Mesendoderm (in vitro differentiated cells): ENCODE results near the gene TEX101.
A peak's percentile ranks its signal among the peaks of the same experiment; 100 is the strongest.

Source experiments
- DNase-seq: peaks from one replicate; pipeline ENCODE4 v3.0.0; 2013
- H2AK5ac ChIP-seq: 2 replicates; pipeline ENCODE4 v1.6.1; 2013; ENCODE audit warnings: low read length, inconsistent platforms
- H2BK120ac ChIP-seq: 2 replicates; pipeline ENCODE4 v1.6.1; 2013; ENCODE audit warnings: low read depth, mild to moderate bottlenecking, low read length, moderate library complexity, mixed read lengths
- H2BK15ac ChIP-seq: replicated peaks from 2 replicates; pipeline ENCODE4 v1.6.1; 2013; ENCODE audit warnings: low read depth, mild to moderate bottlenecking, moderate library complexity
- H2BK5ac ChIP-seq: 2 replicates; pipeline ENCODE4 v1.6.1; 2013; ENCODE audit warnings: low read length, inconsistent platforms
- H3K18ac ChIP-seq: 2 replicates; pipeline ENCODE4 v1.6.1; 2013; ENCODE audit warnings: mild to moderate bottlenecking, low read length, mixed read lengths
- H3K23ac ChIP-seq: one replicate; pipeline ENCODE4 v1.6.1; 2013; ENCODE audit warnings: low read length
- H3K27ac ChIP-seq: 2 replicates; pipeline ENCODE4 v1.5.1; 2013; ENCODE audit warnings: low read depth, mild to moderate bottlenecking, inconsistent platforms, low read length, moderate library complexity
- H3K27me3 ChIP-seq: 2 replicates; pipeline ENCODE4 v1.6.1; 2013; ENCODE audit warnings: low read length, control low read depth, mild to moderate bottlenecking, inconsistent platforms; ENCODE audit not compliant: insufficient read depth, poor library complexity
- H3K36me3 ChIP-seq: 2 replicates; pipeline ENCODE4 v1.6.1; 2013; ENCODE audit warnings: low read length, inconsistent platforms; ENCODE audit not compliant: control insufficient read depth, insufficient read depth
- H3K4ac ChIP-seq: one replicate; pipeline ENCODE4 v1.6.1; 2013; ENCODE audit warnings: low read depth, mild to moderate bottlenecking, low read length, moderate library complexity
- H3K4me1 ChIP-seq: 2 replicates; pipeline ENCODE4 v1.6.1; 2013; ENCODE audit warnings: low read depth, low read length, inconsistent platforms; ENCODE audit not compliant: control insufficient read depth
- H3K4me2 ChIP-seq: 2 replicates; pipeline ENCODE4 v1.6.1; 2013; ENCODE audit warnings: low read length
- H3K4me3 ChIP-seq: 2 replicates; pipeline ENCODE4 v1.5.1; 2013; ENCODE audit warnings: mild to moderate bottlenecking, low read length
- H3K56ac ChIP-seq: one replicate; pipeline ENCODE4 v1.6.1; 2013; ENCODE audit warnings: low read length
- H3K79me1 ChIP-seq: 2 replicates; pipeline ENCODE4 v1.6.1; 2013; ENCODE audit warnings: low read length, inconsistent platforms
- H3K79me2 ChIP-seq: 2 replicates; pipeline ENCODE4 v1.6.1; 2013; ENCODE audit warnings: mild to moderate bottlenecking, low read length; ENCODE audit not compliant: control insufficient read depth, insufficient read depth
- H3K9ac ChIP-seq: 2 replicates; pipeline ENCODE4 v1.6.1; 2013; ENCODE audit warnings: low read length, inconsistent platforms
- H4K5ac ChIP-seq: one replicate; pipeline ENCODE4 v1.6.1; 2013; ENCODE audit warnings: low read length
- H4K8ac ChIP-seq: one replicate; pipeline ENCODE4 v1.6.1; 2013; ENCODE audit warnings: low read depth, mild to moderate bottlenecking, control low read depth, low read length, moderate library complexity
- WGBS: extraction: QIAGEN DNeasy Blood & Tissue Kit; methylation state at CpG from one replicate; pipeline ENCODE4 v1.1.7; 2013; ENCODE audit warnings: low lambda C conversion rate, missing lambda C conversion rate; ENCODE audit not compliant: insufficient coverage; ENCODE audit errors: extremely low coverage; 5-methylcytosine and 5-hydroxymethylcytosine counted together

The TEX101 gene

GRCh38 chr19:43444531-43445287 is 30.0 kb downstream of the TEX101 start:
- no peak overlapping the region for H3K4ac ChIP-seq
- H3K27me3 ChIP-seq: no peaks in the 10 kb centered on the region
- no peaks in the 10 kb centered on the region for H3K36me3 ChIP-seq
- H3K56ac ChIP-seq: peak overlapping the region; percentile 42
- H3K9ac ChIP-seq: no peak overlapping the region
- H3K27ac ChIP-seq: no peak overlapping the region
- no peak overlapping the region for H4K8ac ChIP-seq
- no peak for DNase-seq
- H3K4me3 ChIP-seq: no peak overlapping the region
- no peaks in the 10 kb centered on the region for H3K79me2 ChIP-seq
- H3K23ac ChIP-seq: peak overlapping the region; percentile 66
- H3K4me2 ChIP-seq: no peak overlapping the region
- H4K5ac ChIP-seq: no peak overlapping the region
- WGBS: no CpG with 5 or more reads among the region's 15 CpGs
- no peak overlapping the region for H2BK120ac ChIP-seq
- H3K4me1 ChIP-seq: no peaks in the 10 kb centered on the region
- H3K18ac ChIP-seq: no peak overlapping the region
- no peak overlapping the region for H2BK15ac ChIP-seq
- H2AK5ac ChIP-seq: no peak overlapping the region
- no peaks in the 10 kb centered on the region for H3K79me1 ChIP-seq
- H2BK5ac ChIP-seq: no peak overlapping the region

DNA sequence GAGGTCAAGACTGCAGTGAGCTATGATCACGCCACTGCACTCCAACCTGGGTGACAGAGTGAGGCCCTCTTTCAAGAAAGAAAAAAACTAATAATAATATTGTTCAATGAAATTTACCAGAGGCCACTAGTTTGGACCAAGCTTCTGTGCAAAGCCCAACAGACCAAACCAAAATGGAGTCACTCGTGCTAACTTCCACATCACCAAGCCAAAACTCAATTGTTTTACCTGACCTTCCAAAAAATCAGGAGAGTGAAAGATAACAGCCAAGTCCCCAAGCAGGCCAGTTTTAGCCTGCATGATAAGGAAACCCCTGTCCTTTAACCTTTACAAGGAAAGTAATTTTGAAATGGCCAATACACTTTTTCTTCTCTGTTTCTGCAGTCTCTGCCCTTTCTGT is 30.7 kb downstream of the TEX101 start:
- Histone ChIP-seq H3K9ac (no peak overlapping the region), H3K4me3 (no peak overlapping the region), H3K4ac (no peak overlapping the region), H3K79me2 (no peaks in the 10 kb centered on the region), H4K5ac (no peak overlapping the region), H4K8ac (no peak overlapping the region), H3K27me3 (no peaks in the 10 kb centered on the region), H3K4me2 (no peak overlapping the region), H3K18ac (no peak overlapping the region), H3K27ac (no peak overlapping the region), H3K4me1 (no peaks in the 10 kb centered on the region), H2BK120ac (no peak overlapping the region), H3K79me1 (no peaks in the 10 kb centered on the region), H3K23ac (no peak overlapping the region), H2BK5ac (no peak overlapping the region), H3K56ac (no peak overlapping the region), H2BK15ac (no peak overlapping the region), H2AK5ac (no peak overlapping the region), H3K36me3 (no peaks in the 10 kb centered on the region)
- no CpG with 5 or more reads among the region's 2 CpGs for WGBS
- DNase-seq: no peak

DNA sequence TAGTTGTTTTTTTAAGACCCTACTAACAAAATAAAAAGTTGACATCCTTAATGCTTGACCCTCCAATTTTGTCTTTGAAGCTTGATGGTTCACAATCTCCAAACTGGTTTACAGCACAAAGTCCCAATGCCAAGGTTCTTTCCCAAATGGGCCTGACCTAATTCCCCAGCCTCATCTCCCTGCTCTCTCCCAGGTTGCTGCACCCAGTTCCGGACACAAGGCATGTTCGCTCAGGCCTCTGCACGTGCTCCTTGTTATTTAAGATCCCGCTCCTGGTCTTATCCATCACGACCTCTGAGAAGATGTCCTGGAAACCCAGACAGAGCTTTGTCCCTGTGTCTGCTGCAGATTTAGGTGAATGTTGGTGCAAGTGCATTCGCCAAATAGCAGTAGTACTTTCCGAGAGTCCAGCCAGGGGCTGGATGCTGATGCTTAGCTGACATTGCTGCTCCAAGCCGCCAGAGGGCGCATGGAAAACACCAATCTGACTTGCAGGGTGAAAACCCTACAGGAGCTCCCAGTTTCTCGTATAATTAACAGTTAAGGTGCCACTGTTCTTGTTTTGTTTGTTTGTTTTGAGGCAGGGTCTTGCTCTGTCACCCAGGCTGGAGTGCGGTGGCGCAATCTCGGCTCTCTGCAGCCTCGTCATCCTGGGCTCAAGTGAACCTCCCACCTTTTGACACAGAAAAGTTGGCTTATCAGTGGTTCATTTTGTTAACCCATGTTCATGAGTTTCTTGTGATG is 32.2 kb downstream of the TEX101 start:
- H3K4me1 ChIP-seq: no peaks in the 10 kb centered on the region
- H3K9ac ChIP-seq: no peak overlapping the region
- H3K4ac ChIP-seq: no peak overlapping the region
- H3K27me3 ChIP-seq: no peaks in the 10 kb centered on the region
- H3K27ac ChIP-seq: no peak overlapping the region
- H3K4me2 ChIP-seq: no peak overlapping the region
- no peak overlapping the region for H2BK5ac ChIP-seq
- no peaks in the 10 kb centered on the region for H3K79me1 ChIP-seq
- H3K4me3 ChIP-seq: no peak overlapping the region
- no peak overlapping the region for H3K56ac ChIP-seq
- H3K23ac ChIP-seq: no peak overlapping the region
- no CpG with 5 or more reads among the region's 14 CpGs for WGBS
- H4K8ac ChIP-seq: no peak overlapping the region
- peak; percentile 80 for DNase-seq
- no peak overlapping the region for H3K18ac ChIP-seq
- no peaks in the 10 kb centered on the region for H3K36me3 ChIP-seq
- H3K79me2 ChIP-seq: no peaks in the 10 kb centered on the region
- no peak overlapping the region for H4K5ac ChIP-seq
- H2BK120ac ChIP-seq: no peak overlapping the region
- H2AK5ac ChIP-seq: no peak overlapping the region
- no peak overlapping the region for H2BK15ac ChIP-seq

DNA sequence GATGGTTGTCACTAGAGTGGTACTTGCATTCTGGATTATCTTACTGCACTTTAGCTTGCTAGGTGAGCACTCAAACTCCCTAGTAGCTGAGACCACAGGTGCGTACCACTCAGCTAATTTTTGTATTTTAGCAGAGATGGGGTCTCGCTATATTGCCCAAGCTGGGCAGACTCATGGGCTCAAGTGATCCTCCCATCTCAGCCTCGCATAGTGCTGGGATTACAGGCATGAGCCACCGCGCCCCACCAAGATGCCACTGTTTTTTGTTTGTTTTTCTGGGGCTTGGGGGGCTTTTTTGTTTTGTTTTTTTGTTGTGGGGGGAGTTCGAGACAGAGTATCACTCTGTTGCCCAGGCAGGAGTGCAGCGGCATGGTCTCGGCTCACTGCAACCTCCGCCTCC is 33.0 kb downstream of the TEX101 start:
- Histone ChIP-seq H4K5ac (no peak overlapping the region), H3K56ac (no peak overlapping the region), H3K4me1 (no peaks in the 10 kb centered on the region), H3K23ac (no peak overlapping the region), H3K27ac (no peak overlapping the region), H3K9ac (no peak overlapping the region), H2AK5ac (no peak overlapping the region), H3K4me3 (no peak overlapping the region), H3K18ac (no peak overlapping the region), H2BK5ac (no peak overlapping the region), H3K79me1 (no peaks in the 10 kb centered on the region), H4K8ac (no peak overlapping the region), H3K79me2 (no peaks in the 10 kb centered on the region), H3K4me2 (no peak overlapping the region), H2BK15ac (no peak overlapping the region), H3K27me3 (no peaks in the 10 kb centered on the region), H3K36me3 (no peaks in the 10 kb centered on the region), H3K4ac (no peak overlapping the region), H2BK120ac (no peak overlapping the region)
- WGBS: no CpG with 5 or more reads among the region's 9 CpGs
- no peak for DNase-seq

GRCh38 chr19:43450545-43450997 is 35.9 kb downstream of the TEX101 start:
- no CpG with 5 or more reads among the region's 2 CpGs for WGBS
- no peak overlapping the region for H2BK5ac ChIP-seq
- H3K4me3 ChIP-seq: no peak overlapping the region
- H3K18ac ChIP-seq: no peak overlapping the region
- no peak overlapping the region for H4K5ac ChIP-seq
- no peak overlapping the region for H3K56ac ChIP-seq
- H3K4me2 ChIP-seq: no peak overlapping the region
- no peak overlapping the region for H2BK15ac ChIP-seq
- no peak overlapping the region for H3K23ac ChIP-seq
- no peak overlapping the region for H3K27ac ChIP-seq
- H3K79me1 ChIP-seq: no peaks in the 10 kb centered on the region
- H3K79me2 ChIP-seq: no peaks in the 10 kb centered on the region
- no peaks in the 10 kb centered on the region for H3K27me3 ChIP-seq
- no peak overlapping the region for H4K8ac ChIP-seq
- H3K9ac ChIP-seq: no peak overlapping the region
- no peak for DNase-seq
- H2AK5ac ChIP-seq: no peak overlapping the region
- no peaks in the 10 kb centered on the region for H3K4me1 ChIP-seq
- no peaks in the 10 kb centered on the region for H3K36me3 ChIP-seq
- no peak overlapping the region for H2BK120ac ChIP-seq
- no peak overlapping the region for H3K4ac ChIP-seq
